Right renal pelvis (tissue), 4 donors: Measurements from ENCODE around the gene PLAAT2. TPM values are rescaled to one million over a fixed set of nuclear protein-coding genes. Genes with fewer than 3 reads are reported as not detected.

Experiments used
- DNase-seq, 4 donors: peaks; one replicate each; pipeline ENCODE4 v3.0.0-alpha.2; 2013; ENCODE audit warnings: low read depth in 4 of 4, low spot score in 3 of 4, missing footprints in 1 of 4
- polyA plus RNA-seq, 4 donors: library from polyadenylated mRNA; unstranded; fragments of 120-200 nt; gene quantifications; one replicate each; pipeline ENCODE4 v1.2.1, GENCODE V29; 2013; ENCODE audit not compliant: insufficient read length in 4 of 4

PLAAT2 gene
- polyA plus RNA-seq, 4 donors = 0.27 to 0.44 TPM; not detected in 2

DNA sequence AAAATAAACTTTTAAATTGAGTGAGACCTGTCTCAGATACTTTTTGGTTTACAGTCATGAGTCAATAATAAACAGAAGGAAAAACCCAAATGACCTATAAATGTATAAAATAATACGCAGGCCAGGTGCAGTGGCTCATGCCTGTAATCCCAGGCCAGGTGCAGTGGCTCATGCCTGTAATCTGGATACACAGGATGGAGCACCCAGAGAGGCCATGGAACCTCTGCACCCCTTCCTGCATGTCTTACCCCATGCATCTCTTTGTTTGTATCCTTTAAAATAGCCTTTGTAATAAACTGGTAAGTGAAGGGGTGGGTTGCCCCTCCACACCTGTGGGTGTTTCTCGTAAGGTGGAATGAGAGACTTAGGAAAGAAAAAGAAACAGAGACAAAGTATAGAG lies 35.5 kb downstream of the PLAAT2 start:
- DNase-seq = no peak

GRCh38 chr11:63523151-63523550 lies 40.0 kb downstream of the PLAAT2 start:
- DNase-seq = no peak

DNA sequence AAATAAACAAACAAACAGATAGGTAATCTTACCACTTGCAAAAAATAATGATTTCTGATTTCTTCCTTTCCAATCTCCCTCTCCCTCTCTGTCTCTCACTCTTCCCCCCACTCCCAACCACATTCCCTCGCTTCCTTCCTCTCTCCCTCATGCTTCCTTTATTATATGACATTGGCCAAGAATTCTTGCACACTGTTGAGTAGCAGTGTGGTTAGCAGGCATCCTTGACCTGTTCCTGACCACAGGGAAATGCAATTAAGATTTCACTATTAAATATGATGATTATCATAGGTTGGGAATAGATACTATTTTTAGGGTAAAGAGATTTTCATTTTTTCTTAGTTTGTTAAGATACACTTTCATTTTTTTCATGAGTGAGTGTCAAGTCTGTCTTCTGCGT lies 41.3 kb downstream of the PLAAT2 start:
- no peak for DNase-seq

- no peak for DNase-seq
Measured at GRCh38 chr11:63520606-63521170, 42.5 kb downstream of the PLAAT2 start.

DNA sequence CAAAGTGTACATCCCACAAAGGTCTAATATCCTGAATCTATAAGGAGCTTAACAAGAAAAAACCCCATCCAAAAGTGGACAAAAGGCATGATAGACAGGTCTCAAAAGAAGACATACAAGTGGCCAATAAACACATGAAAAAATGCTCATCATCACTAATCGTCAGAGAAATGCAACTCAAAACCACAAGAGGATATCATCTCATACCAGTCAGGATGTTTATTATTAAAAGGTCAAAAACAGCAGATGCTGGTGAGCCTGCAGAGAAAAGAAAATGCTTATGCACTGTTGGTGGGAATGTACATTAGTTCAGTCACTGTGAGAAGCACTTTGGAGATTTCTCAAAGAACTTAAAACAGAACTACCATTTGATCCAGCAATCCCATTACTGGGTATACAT lies 44.6 kb downstream of the PLAAT2 start:
- no peak for DNase-seq

DNA sequence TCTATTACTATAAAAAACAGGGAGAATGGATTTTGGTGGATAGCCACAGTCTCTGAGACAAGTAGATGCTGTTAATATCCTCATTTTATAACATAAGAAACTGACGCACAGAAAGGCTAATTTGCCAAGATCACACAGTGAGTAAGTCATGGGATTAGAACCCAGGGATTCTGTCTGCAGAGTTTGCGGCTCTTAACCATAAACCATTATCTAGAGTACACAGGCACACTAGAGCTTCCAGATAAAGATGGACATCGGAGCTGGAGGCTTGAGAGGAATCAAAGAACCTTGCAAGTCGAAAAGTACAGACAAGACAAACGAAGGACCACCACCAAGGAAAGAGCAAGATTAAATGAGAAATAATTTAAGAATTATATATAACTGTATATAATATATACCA lies 46.0 kb downstream of the PLAAT2 start:
- no peak for DNase-seq

DNA sequence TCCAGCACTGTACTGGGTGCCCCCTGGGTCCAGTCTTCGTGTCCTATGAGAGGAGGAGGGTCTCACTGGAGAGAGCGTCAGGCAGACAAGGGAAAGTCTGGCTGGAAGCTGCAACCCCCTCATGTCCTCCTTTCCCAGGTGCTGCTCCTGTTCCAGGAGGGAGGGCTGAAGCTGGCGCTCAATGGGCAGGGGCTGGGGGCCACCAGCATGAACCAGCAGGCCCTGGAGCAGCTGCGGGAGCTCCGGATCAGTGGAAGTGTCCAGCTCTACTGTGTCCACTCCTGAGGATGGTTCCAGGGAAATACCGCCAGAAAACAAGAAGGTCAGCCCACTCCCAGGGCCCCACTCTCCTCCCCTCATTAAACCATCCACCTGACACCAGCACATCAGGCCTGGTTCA lies 47.1 kb downstream of the PLAAT2 start:
- DNase-seq = no peak

GRCh38 chr11:63512816-63513215 lies 50.4 kb downstream of the PLAAT2 start:
- DNase-seq = no peak

GRCh38 chr11:63511048-63511748 lies 52.0 kb downstream of the PLAAT2 start:
- DNase-seq = no peak

DNA sequence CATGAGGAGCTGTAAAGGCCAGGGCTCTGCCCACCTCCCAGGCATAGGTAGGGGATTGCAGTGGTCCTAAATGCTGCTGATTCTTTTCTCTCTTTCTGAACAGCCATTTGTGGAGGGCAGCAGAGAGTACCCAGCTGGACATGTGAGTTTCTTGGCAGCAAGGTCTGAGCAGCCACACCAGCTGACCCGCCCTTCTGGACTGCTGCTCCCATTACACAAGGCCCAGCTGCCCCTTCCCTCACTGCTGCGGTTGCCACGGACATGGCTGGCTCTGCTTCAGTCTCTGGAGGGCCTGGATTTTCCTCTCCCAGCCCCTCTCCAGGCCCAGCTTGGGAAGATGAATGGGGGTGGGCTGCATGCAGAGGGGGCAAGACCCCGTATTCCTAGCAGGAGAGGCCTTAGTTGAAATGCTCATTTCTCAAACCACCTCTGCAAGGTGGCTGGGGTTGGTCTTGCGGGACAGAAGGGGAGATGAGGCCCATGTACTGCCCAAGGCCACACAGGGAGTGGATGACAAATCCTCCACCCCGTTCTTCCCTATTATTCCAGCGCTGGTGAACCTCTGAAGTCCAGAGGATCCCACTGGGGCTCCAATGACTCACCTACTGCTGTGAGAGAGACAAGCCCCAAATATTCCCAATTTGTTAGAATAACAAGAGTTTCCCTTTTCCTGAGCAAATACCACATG lies 52.7 kb downstream of the PLAAT2 start:
- DNase-seq = no peak

GRCh38 chr11:63508745-63509144 lies 54.4 kb downstream of the PLAAT2 start:
- no peak for DNase-seq

DNA sequence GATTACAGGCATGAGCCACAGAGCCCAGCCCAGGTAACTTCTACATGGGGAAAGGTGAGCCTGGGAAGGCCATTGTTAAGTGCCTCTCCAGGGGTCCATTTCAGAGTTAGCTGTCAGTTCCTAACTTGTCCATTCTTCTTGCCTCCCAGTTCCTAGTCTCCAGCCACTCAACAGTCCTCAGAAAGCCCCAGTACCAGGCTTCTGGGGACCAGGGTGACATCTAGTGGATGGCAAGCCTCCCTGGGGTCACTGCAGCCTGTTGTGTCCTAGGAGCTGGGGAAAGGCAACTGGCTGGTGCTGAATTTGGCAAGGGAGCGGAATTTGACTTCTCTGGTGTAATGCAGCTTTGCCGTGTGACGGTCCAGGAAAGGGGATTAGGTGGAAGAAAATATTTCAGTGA lies 55.2 kb downstream of the PLAAT2 start:
- no peak for DNase-seq

GRCh38 chr11:63507511-63507910 lies 55.7 kb downstream of the PLAAT2 start:
- DNase-seq = no peak

DNA sequence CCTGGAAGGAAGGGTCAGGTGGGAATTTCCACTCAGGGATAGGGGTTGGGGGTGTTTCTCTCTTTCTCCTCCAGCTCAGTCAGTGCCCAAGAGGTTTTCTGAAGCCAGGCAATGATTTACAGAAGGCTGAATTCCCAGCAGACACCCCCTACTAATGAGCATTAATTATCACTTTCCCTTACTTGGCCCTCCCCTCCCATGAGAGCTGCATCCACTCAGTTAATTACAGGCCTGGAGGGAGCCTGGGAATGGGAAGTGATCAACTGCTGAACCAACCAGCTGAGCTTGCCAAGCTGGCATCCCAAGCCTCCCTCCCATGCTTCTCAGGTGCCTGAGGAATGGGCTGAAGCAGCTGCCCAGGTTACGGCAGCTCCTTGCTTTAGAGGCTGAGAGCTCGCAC lies 56.3 kb downstream of the PLAAT2 start:
- no peak for DNase-seq

DNA sequence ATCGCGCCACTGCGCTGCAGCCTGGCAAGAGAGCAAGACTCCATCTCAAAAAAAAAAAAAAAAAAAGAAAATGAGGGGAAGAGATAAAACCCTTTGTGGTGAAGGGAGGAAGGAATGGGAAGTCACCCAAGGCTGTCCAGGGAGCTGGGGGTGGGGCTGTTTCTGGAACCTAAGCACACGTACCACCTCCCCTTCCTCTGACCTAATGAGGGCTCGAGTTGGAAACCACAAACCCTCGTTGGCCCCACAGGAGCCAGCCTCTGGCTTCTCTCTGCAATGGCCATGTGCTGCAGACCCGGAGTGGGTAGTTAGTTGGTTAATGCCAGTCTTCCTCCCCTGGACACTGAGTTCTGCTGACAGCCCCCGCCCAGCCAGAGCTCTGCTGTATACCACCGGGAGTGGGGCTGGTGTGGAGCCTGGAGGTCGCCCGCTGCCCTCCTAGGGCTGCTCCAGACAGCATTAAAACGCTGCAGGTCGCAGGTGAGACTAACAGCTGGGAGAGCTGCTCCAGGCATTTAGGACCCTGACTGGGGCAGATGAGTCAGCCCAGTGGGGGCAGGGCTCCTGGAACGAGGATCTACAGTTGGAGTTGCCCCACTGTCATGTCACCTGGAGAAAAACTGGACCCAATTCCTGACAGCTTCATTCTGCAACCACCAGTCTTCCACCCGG lies 57.2 kb downstream of the PLAAT2 start, which contains the start of gene LGALS12:
Gene LGALS12, plus strand, starts transcription at position 228 of the 672 bp plus-strand sequence. Its CDS starts 375 bp downstream, at position 603.
- no peak for DNase-seq

GRCh38 chr11:63504933-63505586 lies 58.1 kb downstream of the PLAAT2 start:
- DNase-seq = no peak

DNA sequence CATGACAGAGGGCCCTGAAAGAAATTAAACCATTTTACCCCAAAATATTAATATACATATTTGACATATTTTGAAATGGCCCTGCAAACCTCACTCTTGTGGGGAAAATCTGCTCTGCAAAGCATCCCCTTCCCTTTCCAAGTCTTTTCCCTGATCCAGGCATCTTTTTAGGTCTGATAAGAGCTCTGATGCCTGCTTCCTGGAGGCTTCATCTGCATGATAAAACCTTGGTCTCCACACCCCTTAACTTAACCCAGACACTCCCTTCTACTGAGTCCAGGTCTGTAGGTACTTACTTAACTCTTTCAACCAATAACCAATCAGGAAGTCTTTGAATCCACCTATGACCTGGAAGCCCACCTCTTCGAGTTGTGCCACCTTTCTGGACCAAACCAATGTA lies 59.1 kb downstream of the PLAAT2 start:
- no peak for DNase-seq

GRCh38 chr11:63503492-63503891 lies 59.7 kb downstream of the PLAAT2 start:
- DNase-seq = no peak
